Measurements from ENCODE around the gene TMEM59L.

Gene TMEM59L

DNA sequence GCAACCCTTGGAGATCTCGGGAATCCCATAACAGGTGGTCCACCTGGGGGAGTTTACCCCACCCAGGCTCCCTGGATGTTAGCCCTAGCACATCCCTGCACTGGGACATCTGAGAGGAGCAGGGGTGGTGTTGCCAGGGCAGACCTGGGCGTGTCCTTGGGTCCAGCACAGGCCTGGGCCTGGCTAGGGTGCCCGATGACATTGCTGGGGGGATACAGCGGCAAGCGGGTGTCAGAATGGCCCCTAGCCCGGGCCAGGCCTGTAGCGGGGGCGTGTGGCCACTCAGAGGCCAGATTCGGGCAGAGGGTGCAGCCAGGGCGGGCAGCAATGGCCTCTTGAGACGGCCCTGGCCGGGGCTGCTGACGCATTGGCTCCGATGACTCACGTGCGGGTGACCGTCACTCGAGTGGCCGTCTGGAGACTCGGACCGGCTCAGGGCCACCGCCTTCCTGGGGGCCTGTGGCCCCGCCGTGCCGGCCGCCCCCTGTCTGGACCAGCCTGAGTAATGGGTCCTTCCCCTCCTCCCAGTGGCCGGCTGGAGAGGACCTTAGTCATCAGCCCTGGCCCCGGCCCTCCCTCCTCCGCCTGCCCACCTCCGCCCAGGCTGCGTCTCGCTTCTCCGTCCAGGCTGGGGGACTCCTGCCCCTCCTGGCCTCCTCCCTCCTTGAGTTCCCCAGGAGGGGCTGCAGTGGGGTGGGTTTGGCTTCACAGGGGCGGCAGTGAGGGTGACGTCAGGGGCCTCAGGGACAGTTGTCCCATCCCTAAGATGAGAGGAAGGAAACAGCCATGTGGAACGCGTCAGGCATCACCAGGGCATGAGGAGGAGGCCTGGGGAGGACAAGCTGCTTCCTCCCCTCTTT lies 47.6 kb downstream of the TMEM59L start:
- H3K9ac ChIP-seq, result no peak overlapping the region
- H3K4me3 ChIP-seq (ENCODE audit: low read depth, low read length), result no peak overlapping the region
- TF ChIP-seq CTCF (IDR thresholded peaks at IDR 0.05), result no peak
- no peaks in the 10 kb centered on the region for H3K9me3 ChIP-seq (ENCODE audit: control insufficient read depth, low read length)
- no peak overlapping the region for H3K4me2 ChIP-seq (ENCODE audit: low read length)
- H3K4me1 ChIP-seq, result no peaks in the 10 kb centered on the region
- peaks cover 18% of the 10 kb centered on the region for H3K79me2 ChIP-seq
- no peak overlapping the region for H3K27ac ChIP-seq
- no peaks in the 10 kb centered on the region for H3K27me3 ChIP-seq (ENCODE audit: control insufficient read depth, insufficient read depth, low read length)
- no peaks in the 10 kb centered on the region for H3K36me3 ChIP-seq (ENCODE audit: control insufficient read depth, insufficient read depth, low read length)
- no peak overlapping the region for H2AFZ ChIP-seq

- H3K79me2 ChIP-seq, result peaks cover 11% of the 10 kb centered on the region
- no peak overlapping the region for H3K4me3 ChIP-seq (ENCODE audit: low read depth, low read length)
- no peak overlapping the region for H2AFZ ChIP-seq
- H3K27ac ChIP-seq, result no peak overlapping the region
- no peaks in the 10 kb centered on the region for H3K36me3 ChIP-seq (ENCODE audit: control insufficient read depth, insufficient read depth, low read length)
- no peak for TF ChIP-seq CTCF (IDR thresholded peaks at IDR 0.05)
- H3K4me2 ChIP-seq (ENCODE audit: low read length), result no peak overlapping the region
- H3K9me3 ChIP-seq (ENCODE audit: control insufficient read depth, low read length), result no peaks in the 10 kb centered on the region
- no peaks in the 10 kb centered on the region for H3K4me1 ChIP-seq
- H3K9ac ChIP-seq, result no peak overlapping the region
- H3K27me3 ChIP-seq (ENCODE audit: control insufficient read depth, insufficient read depth, low read length), result no peaks in the 10 kb centered on the region
Observed at GRCh38 chr19:18660939-18661670, 48.4 kb downstream of the TMEM59L start.

GRCh38 chr19:18662972-18663732 lies 50.5 kb downstream of the TMEM59L start:
- H2AFZ ChIP-seq, result no peak overlapping the region
- H3K27ac ChIP-seq, result no peak overlapping the region
- H3K27me3 ChIP-seq (ENCODE audit: control insufficient read depth, insufficient read depth, low read length), result no peaks in the 10 kb centered on the region
- peaks cover 5% of the 10 kb centered on the region for H3K79me2 ChIP-seq
- no peak overlapping the region for H3K4me2 ChIP-seq (ENCODE audit: low read length)
- no peak overlapping the region for H3K9ac ChIP-seq
- TF ChIP-seq CTCF (IDR thresholded peaks at IDR 0.05), result no peak
- no peaks in the 10 kb centered on the region for H3K4me1 ChIP-seq
- H3K4me3 ChIP-seq (ENCODE audit: low read depth, low read length), result no peak overlapping the region
- H3K9me3 ChIP-seq (ENCODE audit: control insufficient read depth, low read length), result no peaks in the 10 kb centered on the region
- H3K36me3 ChIP-seq (ENCODE audit: control insufficient read depth, insufficient read depth, low read length), result no peaks in the 10 kb centered on the region

DNA sequence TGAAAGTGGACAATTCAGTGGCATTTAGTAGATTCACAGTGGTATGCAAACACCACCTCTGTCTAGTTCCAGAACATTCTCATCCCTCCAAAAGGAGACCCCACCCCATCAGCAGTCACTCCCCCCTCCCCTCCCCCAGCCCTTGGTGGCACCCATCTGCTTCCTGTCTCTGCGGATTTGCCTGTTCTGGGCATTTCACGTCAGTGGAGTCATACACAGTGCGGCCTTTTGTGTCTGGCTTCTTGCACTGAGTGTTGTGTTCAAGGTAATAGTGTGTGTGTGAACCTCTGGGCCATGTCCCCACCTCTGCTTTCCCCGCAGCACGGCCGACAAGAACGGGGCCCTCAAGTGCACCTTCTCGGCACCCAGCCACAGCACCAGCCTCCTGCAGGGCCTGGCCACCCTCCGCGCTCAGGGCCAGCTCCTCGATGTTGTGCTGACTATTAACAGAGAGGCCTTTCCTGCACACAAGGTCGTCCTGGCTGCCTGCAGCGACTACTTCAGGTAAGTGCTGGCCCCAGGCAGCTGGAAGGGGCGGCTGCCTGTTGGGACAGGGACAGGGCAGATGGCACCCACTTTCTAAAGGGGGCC lies 51.4 kb downstream of the TMEM59L start:
- H3K36me3 ChIP-seq (ENCODE audit: control insufficient read depth, insufficient read depth, low read length), result no peaks in the 10 kb centered on the region
- H3K27me3 ChIP-seq (ENCODE audit: control insufficient read depth, insufficient read depth, low read length), result no peaks in the 10 kb centered on the region
- no peak overlapping the region for H2AFZ ChIP-seq
- no peak for TF ChIP-seq CTCF (IDR thresholded peaks at IDR 0.05)
- no peak overlapping the region for H3K4me3 ChIP-seq (ENCODE audit: low read depth, low read length)
- no peak overlapping the region for H3K27ac ChIP-seq
- H3K4me1 ChIP-seq, result no peaks in the 10 kb centered on the region
- no peak overlapping the region for H3K4me2 ChIP-seq (ENCODE audit: low read length)
- H3K9ac ChIP-seq, result no peak overlapping the region
- H3K79me2 ChIP-seq, result peaks cover 2% of the 10 kb centered on the region
- no peaks in the 10 kb centered on the region for H3K9me3 ChIP-seq (ENCODE audit: control insufficient read depth, low read length)

Data from parathyroid adenoma (tissue), 2 donors.